Globus pallidus (tissue), 1 donor: ENCODE data around the gene STIM1.

ENCODE experiments used
- DNase-seq: peaks from one replicate; pipeline ENCODE4 v3.0.0-alpha.2; 2015; ENCODE audit warnings: low spot score

STIM1 gene

DNA sequence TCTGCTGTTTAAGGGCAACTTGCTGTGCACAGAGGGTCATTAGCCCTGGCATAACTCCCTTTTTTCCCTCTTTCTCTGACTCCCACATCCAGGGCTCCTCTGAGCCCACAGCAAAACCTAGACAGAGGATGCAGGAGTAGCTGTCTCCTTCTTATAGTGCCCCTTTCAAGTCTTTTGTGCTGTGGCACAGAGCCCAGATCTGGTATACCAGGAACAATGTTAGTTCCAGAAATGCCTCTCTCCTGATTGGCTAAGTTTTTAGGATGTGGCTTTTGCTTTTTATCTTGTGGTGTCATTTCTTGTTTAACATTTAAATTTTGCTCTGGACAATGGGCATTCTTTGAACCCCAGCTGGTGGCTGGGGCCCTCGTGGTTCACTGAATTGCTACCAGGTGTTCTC, 213.5 kb downstream of the STIM1 start:
- DNase-seq, result no peak

- DNase-seq, result no peak
Observed at GRCh38 chr11:4071325-4071724, 215.9 kb downstream of the STIM1 start.

DNA sequence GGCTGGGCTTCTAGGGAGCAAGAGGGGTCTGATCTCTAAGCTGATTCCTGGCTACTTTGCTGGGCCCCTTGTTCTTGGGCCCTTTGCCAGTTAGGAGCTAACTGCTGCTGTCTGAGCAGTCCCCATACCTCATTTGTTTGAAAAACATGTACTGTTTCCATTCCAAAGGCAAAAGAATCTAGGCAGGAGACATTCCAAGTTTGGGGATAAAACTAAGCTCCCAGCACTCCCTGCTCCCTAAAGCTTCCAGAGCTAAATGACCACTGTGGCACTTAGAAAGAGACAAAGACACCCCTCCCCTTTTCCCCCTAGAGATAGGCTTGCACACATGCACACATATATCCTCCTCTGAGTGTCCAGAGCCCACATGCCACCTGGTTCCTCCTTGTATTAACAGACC, 216.4 kb downstream of the STIM1 start:
- no peak for DNase-seq

- peak; percentile 81 for DNase-seq
Observed at GRCh38 chr11:4072668-4073285, 217.3 kb downstream of the STIM1 start.

DNA sequence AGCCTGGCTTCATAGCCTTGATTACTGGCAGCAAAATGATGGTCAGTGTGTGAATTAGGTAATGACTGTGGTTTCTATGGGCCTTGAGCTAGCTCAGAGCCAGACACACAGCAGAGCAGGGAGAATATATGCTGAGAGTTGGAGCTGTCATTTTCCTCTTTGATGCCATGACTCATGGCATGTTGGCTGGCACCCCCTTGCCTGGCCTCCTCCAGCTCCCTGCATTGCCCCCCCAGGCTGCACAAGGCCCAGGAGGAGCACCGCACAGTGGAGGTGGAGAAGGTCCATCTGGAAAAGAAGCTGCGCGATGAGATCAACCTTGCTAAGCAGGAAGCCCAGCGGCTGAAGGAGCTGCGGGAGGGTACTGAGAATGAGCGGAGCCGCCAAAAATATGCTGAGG, 218.8 kb downstream of the STIM1 start:
- DNase-seq, result no peak

GRCh38 chr11:4076774-4077173, 221.3 kb downstream of the STIM1 start:
- DNase-seq, result no peak

DNA sequence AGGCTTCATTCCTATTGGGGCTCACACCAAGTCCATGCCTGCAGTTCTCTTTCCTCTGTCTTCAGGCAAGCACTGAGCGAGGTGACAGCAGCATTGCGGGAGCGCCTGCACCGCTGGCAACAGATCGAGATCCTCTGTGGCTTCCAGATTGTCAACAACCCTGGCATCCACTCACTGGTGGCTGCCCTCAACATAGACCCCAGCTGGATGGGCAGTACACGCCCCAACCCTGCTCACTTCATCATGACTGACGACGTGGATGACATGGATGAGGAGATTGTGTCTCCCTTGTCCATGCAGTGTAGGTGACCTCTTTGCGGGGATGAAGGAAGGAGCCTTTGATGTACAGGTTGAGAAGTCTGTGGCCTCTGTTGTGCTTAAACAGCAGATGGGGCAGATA, 227.7 kb downstream of the STIM1 start:
- DNase-seq, result no peak

GRCh38 chr11:4084406-4085125, 229.1 kb downstream of the STIM1 start:
- no peak for DNase-seq

GRCh38 chr11:4085575-4085974, 230.1 kb downstream of the STIM1 start:
- no peak for DNase-seq

DNA sequence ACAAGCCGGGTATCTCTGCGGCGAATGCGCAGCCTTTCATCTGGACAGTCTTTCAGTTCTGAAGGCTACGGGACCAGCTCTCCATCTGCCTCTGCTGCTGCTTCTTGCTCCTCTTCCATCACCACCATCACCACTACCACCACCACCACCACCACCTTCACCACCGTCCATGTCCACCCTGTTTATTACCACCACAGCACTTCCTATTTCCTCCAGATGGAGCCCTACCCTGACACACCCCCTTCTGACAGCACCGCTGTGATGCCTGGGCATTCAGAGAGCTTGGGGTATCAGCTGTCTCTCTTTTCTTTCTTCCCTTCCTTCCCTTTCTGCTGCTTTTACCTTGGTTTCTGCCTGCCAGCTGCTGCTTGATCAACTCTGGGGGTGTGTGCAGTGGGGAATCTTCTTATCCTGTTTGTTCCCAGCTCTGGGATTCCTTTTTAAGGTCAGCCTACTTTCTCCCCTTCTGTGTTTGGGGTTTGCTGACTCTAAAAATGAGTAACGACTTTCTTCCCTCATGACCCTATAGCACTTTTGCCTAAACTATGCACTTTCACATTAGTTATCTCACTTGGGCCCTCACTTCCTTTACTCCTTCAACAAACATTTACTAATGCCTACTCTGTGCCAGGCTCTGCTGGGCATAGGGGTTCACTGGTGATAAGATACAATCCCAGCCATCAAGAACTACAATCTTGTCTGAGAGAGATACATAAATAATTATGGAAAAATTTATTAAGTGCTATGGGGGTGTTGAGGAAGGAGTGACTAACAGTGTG, 231.3 kb downstream of the STIM1 start:
- no peak for DNase-seq

DNA sequence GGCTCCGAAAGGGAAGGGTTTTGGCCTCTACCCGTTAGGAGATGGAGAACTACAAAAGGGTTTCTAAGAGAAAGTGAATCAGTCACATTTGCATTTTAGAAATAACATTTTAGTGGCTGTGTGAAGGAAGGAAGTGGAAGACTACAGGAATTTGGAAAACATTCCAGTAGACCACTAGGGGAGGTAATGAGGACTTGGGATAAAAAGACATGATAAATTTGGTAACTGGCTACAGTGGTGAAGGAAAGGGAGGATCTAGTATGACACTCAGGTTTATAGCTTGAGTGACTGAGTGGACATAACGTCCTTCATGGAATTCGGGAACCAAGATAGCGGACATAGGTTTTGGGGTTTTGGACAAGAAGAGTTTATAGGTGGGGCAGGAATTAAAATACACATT, 232.1 kb downstream of the STIM1 start:
- DNase-seq, result no peak

DNA sequence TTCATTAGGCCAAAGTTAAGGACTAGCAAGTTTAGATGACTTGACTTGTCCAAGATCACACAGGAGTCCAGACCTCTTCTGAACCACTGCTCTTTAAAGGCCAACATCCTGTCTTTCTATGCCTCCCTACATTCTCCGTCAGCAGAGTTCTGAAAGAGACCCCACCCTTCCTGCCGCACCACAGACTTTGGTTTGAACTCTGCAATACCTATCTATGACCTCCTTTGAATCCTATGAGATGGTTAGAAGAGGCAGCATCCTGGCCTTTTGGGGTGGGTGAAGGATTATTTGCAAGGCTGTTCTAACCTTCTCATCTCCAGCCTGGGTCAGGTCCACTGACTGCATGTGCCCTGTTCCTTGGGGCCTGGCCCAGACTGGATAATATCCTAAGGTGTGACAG, 234.8 kb downstream of the STIM1 start:
- DNase-seq, result no peak

DNA sequence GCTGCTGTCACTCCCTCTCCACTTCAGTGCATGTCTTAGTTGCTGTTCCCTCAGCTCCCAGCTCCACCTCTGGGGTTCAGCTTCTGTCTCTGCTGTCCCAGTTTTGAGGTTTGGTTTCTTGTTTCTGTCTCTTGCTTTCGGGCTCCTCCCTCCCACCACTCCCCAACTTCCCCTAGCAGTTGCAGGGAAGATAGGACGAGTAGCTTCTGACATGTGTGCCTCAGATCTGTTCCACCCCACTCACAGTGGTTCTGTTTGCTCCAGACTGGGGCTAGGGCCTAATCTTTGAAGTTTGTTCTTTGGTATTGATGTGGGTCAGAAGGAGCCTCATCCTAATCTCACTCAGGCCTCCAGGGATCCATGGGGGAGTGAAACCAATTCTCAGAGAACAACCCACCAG, 236.6 kb downstream of the STIM1 start:
- no peak for DNase-seq

- no peak for DNase-seq
Observed at GRCh38 chr11:4093519-4094347, 238.3 kb downstream of the STIM1 start.

DNA sequence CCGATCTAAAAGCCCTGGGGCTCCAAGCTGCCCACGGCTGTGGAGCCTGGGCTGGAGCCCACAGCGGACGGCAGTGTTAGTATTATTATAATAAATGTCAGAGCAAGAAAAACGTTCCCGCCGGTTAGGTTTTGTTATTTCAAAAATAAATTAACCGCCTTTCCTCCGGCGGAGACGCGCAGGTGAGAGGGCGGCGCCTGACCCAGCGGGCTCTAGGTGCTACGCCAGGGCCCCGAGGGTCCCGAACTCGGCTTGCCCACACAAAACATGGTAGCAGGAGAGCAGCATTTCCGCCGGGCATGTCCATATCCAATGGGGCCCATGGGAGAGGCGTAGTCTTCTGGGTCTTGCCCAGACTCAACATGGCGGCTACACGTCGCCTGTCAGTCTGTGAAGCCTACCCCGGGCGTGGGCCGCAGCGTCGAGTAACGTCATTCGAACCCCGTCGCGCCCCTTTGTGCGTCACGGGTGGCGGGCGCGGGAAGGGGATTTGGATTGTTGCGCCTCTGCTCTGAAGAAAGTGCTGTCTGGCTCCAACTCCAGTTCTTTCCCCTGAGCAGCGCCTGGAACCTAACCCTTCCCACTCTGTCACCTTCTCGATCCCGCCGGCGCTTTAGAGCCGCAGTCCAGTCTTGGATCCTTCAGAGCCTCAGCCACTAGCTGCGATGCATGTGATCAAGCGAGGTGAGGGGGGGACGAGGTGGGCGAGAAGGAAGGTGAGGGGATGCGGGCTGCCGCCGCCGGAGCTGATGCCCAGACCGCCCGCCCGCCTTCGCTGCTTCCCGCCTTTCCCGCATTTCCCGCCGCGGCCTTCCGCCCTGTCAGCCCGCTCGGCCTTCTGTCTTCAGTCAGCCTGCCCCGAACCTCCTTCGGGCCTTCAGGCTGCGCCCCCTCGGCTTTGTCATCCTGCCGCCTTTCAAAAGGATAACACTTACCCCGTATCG, 239.2 kb downstream of the STIM1 start, which contains the start of gene RRM1:
TSS of gene RRM1 (plus strand) at position 452 of the 944 bp plus-strand sequence. CDS start at position 666, 214 bp downstream.
- peak; percentile 97 for DNase-seq

- DNase-seq, result peak; percentile 16
Observed at GRCh38 chr11:4095509-4096230, 240.2 kb downstream of the STIM1 start.

GRCh38 chr11:4098026-4098621, 242.7 kb downstream of the STIM1 start:
- no peak for DNase-seq

DNA sequence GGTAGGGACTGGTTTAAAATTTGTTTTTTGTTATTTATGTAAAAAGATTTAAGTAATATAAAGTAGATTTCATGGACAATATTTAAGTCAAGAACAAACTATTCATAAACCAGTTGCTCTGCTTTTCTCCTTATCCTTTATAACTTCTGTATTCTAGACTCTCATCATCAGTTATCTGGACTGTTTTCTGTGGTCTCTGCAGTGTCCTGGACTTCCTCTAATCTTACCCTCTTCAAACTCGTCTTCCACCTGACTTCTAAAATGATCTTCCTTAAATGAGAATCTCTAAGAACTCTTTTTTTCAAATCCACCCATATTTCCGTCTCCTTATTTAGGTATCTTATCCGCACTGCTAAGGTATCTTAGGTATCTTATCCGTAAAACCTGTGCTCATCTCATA, 247.2 kb downstream of the STIM1 start:
- DNase-seq, result no peak

GRCh38 chr11:4103269-4103668, 247.8 kb downstream of the STIM1 start:
- DNase-seq, result no peak

DNA sequence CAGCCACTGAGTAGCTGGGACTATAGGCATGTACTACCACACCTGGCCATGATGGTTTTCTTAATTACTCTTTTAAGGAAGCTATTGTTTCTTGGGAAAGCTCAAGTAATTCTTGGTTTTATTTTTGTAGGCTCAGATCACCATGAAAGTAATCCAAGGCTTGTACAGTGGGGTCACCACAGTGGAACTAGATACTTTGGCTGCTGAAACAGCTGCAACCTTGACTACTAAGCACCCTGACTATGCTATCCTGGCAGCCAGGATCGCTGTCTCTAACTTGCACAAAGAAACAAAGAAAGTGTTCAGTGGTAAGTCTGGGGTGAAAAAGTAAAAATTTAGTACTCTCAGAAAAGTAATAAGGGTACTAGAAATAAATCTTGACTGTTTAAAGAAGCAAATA, 250.5 kb downstream of the STIM1 start:
- DNase-seq, result no peak
